Chondrocyte (in vitro differentiated cells): ENCODE results near the gene CNNM2. TPM values are rescaled to one million over a fixed set of nuclear protein-coding genes. Genes with fewer than 3 reads are reported as not detected.

Source experiments
- DNase-seq: peaks from one replicate; pipeline ENCODE4 v3.0.0; 2021; ENCODE audit warnings: mixed read lengths, low spot score
- H3K27ac Mint-ChIP-seq: one replicate; pipeline ENCODE4 v1.8.0; 2021; ENCODE audit warnings: mild to moderate bottlenecking, moderate library complexity, mixed read lengths; ENCODE audit not compliant: unreplicated experiment
- H3K27me3 Mint-ChIP-seq: 2 replicates; pipeline ENCODE4 v1.8.0; 2021; ENCODE audit warnings: low read depth, mixed read lengths
- H3K36me3 Mint-ChIP-seq: 2 replicates; pipeline ENCODE4 v1.8.0; 2021; ENCODE audit warnings: low read depth, mixed read lengths
- H3K4me1 Mint-ChIP-seq: 2 replicates; pipeline ENCODE4 v1.8.0; 2021; ENCODE audit warnings: low read depth, mild to moderate bottlenecking, mixed read lengths
- H3K4me3 Mint-ChIP-seq: one replicate; pipeline ENCODE4 v1.8.0; 2021; ENCODE audit warnings: mild to moderate bottlenecking, moderate library complexity, mixed read lengths; ENCODE audit not compliant: unreplicated experiment
- H3K9me3 Mint-ChIP-seq: 2 replicates; pipeline ENCODE4 v1.8.0; 2021; ENCODE audit warnings: low read depth, mixed read lengths
- CTCF ChIP-seq: fragments of 200-600 bp; sonication (generic); IDR thresholded peaks from 2 replicates; pipeline ENCODE4 v1.5.0; 2021; ENCODE audit warnings: antibody characterized with exemption, mild to moderate bottlenecking, moderate library complexity
- total RNA-seq: library from RNA; stranded (reverse); gene quantifications from 3 replicates; pipeline ENCODE4 v1.2.1, GENCODE V29; 2021

Gene CNNM2
- total RNA-seq, 1 donor from 2014 or later = 36.8 TPM

GRCh38 chr10:102900006-102900405 is 18.1 kb upstream of the CNNM2 start:
- Mint-ChIP-seq H3K27me3 (no peaks in the 10 kb centered on the region), H3K4me1 (no peaks in the 10 kb centered on the region), H3K27ac (no peak overlapping the region), H3K4me3 (no peak overlapping the region), H3K9me3 (no peaks in the 10 kb centered on the region), H3K36me3 (no peaks in the 10 kb centered on the region)
- no peak for TF ChIP-seq CTCF
- DNase-seq = no peak

- Mint-ChIP-seq H3K36me3 (no peaks in the 10 kb centered on the region), H3K27ac (no peak overlapping the region), H3K27me3 (no peaks in the 10 kb centered on the region), H3K4me3 (no peak overlapping the region), H3K4me1 (no peaks in the 10 kb centered on the region), H3K9me3 (no peaks in the 10 kb centered on the region)
- DNase-seq = no peak
- TF ChIP-seq CTCF = no peak
These were observed 13.7 kb upstream of the CNNM2 start for GRCh38 chr10:102904346-102904745.

- H3K4me3 Mint-ChIP-seq = no peak overlapping the region
- H3K36me3 Mint-ChIP-seq = no peaks in the 10 kb centered on the region
- no peak for DNase-seq
- no peak overlapping the region for H3K27ac Mint-ChIP-seq
- no peaks in the 10 kb centered on the region for H3K4me1 Mint-ChIP-seq
- no peaks in the 10 kb centered on the region for H3K27me3 Mint-ChIP-seq
- TF ChIP-seq CTCF = no peak
- H3K9me3 Mint-ChIP-seq = no peaks in the 10 kb centered on the region
These were observed 11.6 kb upstream of the CNNM2 start for GRCh38 chr10:102906507-102906906.

GRCh38 chr10:102914781-102915180 is 3.3 kb upstream of the CNNM2 start:
- Mint-ChIP-seq H3K36me3 (peaks cover 3% of the 10 kb centered on the region), H3K4me3 (no peak overlapping the region), H3K27ac (no peak overlapping the region), H3K4me1 (peaks cover 24% of the 10 kb centered on the region), H3K27me3 (no peaks in the 10 kb centered on the region), H3K9me3 (no peaks in the 10 kb centered on the region)
- DNase-seq = no peak
- no peak for TF ChIP-seq CTCF

GRCh38 chr10:102916173-102916572 is 1.9 kb upstream of the CNNM2 start:
- Mint-ChIP-seq H3K27ac (no peak overlapping the region), H3K4me1 (peaks cover 38% of the 10 kb centered on the region), H3K9me3 (no peaks in the 10 kb centered on the region), H3K27me3 (no peaks in the 10 kb centered on the region), H3K4me3 (peak overlapping the region; percentile 90), H3K36me3 (peaks cover 3% of the 10 kb centered on the region)
- TF ChIP-seq CTCF = no peak
- no peak for DNase-seq
